ENCODE measurements around the gene CDC42SE2.
"Not testable (repeated sequence)": the region's sequence is repeated elsewhere in the genome, so short reads cannot be mapped to it uniquely, and the experiment has no call there.

DNA sequence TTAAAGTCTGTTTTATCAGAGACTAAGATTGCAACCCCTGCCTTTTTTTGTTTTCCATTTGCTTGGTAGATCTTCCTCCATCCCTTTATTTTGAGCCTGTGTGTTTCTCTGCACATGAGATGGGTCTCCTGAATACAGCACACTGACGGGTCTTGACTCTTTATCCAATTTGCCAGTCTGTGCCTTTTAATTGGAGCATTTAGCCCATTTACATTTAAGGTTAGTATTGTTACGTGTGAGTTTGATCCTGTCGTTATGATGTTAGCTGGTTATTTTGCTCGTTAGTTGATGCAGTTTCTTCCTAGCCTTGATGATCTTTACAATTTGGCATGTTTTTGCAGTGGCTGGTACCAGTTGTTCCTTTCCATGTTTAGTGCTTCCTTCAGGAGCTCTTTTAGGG, 71.9 kb downstream of the CDC42SE2 start:
- TF ChIP-seq, protein P1, sequence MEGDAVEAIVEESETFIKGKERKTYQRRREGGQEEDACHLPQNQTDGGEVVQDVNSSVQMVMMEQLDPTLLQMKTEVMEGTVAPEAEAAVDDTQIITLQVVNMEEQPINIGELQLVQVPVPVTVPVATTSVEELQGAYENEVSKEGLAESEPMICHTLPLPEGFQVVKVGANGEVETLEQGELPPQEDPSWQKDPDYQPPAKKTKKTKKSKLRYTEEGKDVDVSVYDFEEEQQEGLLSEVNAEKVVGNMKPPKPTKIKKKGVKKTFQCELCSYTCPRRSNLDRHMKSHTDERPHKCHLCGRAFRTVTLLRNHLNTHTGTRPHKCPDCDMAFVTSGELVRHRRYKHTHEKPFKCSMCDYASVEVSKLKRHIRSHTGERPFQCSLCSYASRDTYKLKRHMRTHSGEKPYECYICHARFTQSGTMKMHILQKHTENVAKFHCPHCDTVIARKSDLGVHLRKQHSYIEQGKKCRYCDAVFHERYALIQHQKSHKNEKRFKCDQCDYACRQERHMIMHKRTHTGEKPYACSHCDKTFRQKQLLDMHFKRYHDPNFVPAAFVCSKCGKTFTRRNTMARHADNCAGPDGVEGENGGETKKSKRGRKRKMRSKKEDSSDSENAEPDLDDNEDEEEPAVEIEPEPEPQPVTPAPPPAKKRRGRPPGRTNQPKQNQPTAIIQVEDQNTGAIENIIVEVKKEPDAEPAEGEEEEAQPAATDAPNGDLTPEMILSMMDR (IDR thresholded peaks at IDR 0.05): not testable (repeated sequence)
- not testable (repeated sequence) for TF ChIP-seq ZFX (IDR thresholded peaks at IDR 0.05; ENCODE audit: borderline replicate concordance)
